ENCODE measurements around the gene COPZ2.

GRCh38 chr17:48046296-48046695, 8.7 kb upstream of the COPZ2 start:
- TF ChIP-seq POLR2A (IDR thresholded peaks at IDR 0.05), result no peak
- no peak for TF ChIP-seq CTCF (IDR thresholded peaks at IDR 0.05)
